B cell (primary cell): ENCODE data around the gene NRROS. TPM values are rescaled to one million over a fixed set of nuclear protein-coding genes. Genes with fewer than 3 reads are reported as not detected.

Experiments used
- ATAC-seq: fragments of 200-7000 bp; cut with Tn5 transposase; one replicate; pipeline ENCODE4 v1.10.0; 2021; ENCODE audit warnings: low read depth, mild to moderate bottlenecking, moderate number of reproducible peaks, moderate library complexity
- CTCF ChIA-PET: fragments of 350-600 bp; sonication (Branson Sonifier 250); formaldehyde crosslinking; loops from one replicate; lab custom pipeline; 2021; ENCODE audit warnings: antibody characterized with exemption, inconsistent platforms; lab: Charles Lee
- POLR2A ChIA-PET: fragments of 350-600 bp; sonication (Branson Sonifier 250); formaldehyde crosslinking; loops from one replicate; lab custom pipeline; 2021; ENCODE audit warnings: antibody characterized with exemption; lab: Charles Lee
- DNase-seq: peaks from one replicate; pipeline ENCODE4 v3.0.0; 2013
- H2AFZ ChIP-seq: 2 replicates; pipeline ENCODE4 v1.6.1; 2012; ENCODE audit warnings: mild to moderate bottlenecking, low read depth, low read length; ENCODE audit not compliant: insufficient read depth, poor library complexity, severe bottlenecking
- H3K27ac ChIP-seq, 2 donors: 1 replicate in 1 of 2; 2 replicates in 1 of 2; pipeline ENCODE4 v1.5.1; 2012 to 2013; ENCODE audit warnings: low read length in 2 of 2, mild to moderate bottlenecking in 2 of 2, moderate library complexity in 1 of 2
- H3K27me3 ChIP-seq, 4 experiments: fragments of 200-600 bp in 1 of 4; sonication (generic) in 1 of 4; replicated peaks in 1 of 4; 1 replicate in 2 of 4; 2 replicates in 2 of 4; pipeline versions ENCODE4 v1.6.1 to v1.7.0; 2013 to 2016; ENCODE audit warnings: low read length in 3 of 4, mild to moderate bottlenecking in 2 of 4, mixed read lengths in 1 of 4, moderate library complexity in 1 of 4; ENCODE audit not compliant: insufficient read depth in 4 of 4, control insufficient read depth in 3 of 4; ENCODE audit errors: control extremely low read depth in 1 of 4
- H3K36me3 ChIP-seq, 2 experiments: replicated peaks in 1 of 2; 1 replicate in 1 of 2; 2 replicates in 1 of 2; pipeline versions ENCODE4 v1.6.1 to v1.7.1; 2013; ENCODE audit warnings: low read length in 1 of 2; ENCODE audit not compliant: insufficient read depth in 2 of 2, control insufficient read depth in 1 of 2; ENCODE audit errors: control extremely low read depth in 1 of 2, extremely low read depth in 1 of 2
- H3K4me1 ChIP-seq, 2 donors: fragments of 200-600 bp in 1 of 2; sonication (generic) in 1 of 2; 1 replicate in 1 of 2; 2 replicates in 1 of 2; pipeline versions ENCODE4 v1.5.1 to v1.6.1; 2013 to 2017; ENCODE audit warnings: low read length in 2 of 2; ENCODE audit not compliant: control insufficient read depth in 2 of 2, insufficient read depth in 2 of 2
- H3K4me2 ChIP-seq: replicated peaks from 2 replicates; pipeline ENCODE3; 2012; ENCODE audit warnings: mild to moderate bottlenecking, low read depth, low read length; ENCODE audit not compliant: poor library complexity, severe bottlenecking
- H3K4me3 ChIP-seq, 5 experiments: fragments of 200-600 bp in 1 of 5; sonication (generic) in 1 of 5; 1 replicate in 3 of 5; 2 replicates in 2 of 5; pipeline versions ENCODE4 v1.5.1 to v1.7.0; 2011 to 2016; ENCODE audit warnings: low read length in 4 of 5, mild to moderate bottlenecking in 4 of 5, low read depth in 2 of 5, control low read depth in 1 of 5, moderate library complexity in 1 of 5; ENCODE audit not compliant: insufficient read depth in 1 of 5; ENCODE audit errors: control extremely low read depth in 1 of 5, extremely low read depth in 1 of 5
- H3K79me2 ChIP-seq: fragments of 200-600 bp; sonication (generic); one replicate; pipeline ENCODE4 v1.6.0; 2016; ENCODE audit warnings: low read length; ENCODE audit not compliant: control insufficient read depth, insufficient read depth
- H3K9ac ChIP-seq: fragments of 200-600 bp; sonication (generic); 2 replicates; pipeline ENCODE4 v1.6.1; 2017; ENCODE audit warnings: mild to moderate bottlenecking, low read length, moderate library complexity
- H3K9me3 ChIP-seq, 3 donors: one replicate each; pipeline versions ENCODE4 v1.6.1 to v1.7.1; 2013; ENCODE audit warnings: low read length in 2 of 3; ENCODE audit not compliant: control insufficient read depth in 2 of 3, insufficient read depth in 1 of 3; ENCODE audit errors: control extremely low read depth in 1 of 3
- H4K20me1 ChIP-seq: 2 replicates; pipeline ENCODE4 v1.6.0; 2012; ENCODE audit warnings: mild to moderate bottlenecking, low read length; ENCODE audit not compliant: insufficient read depth, control insufficient read depth, poor library complexity, severe bottlenecking
- H3K27ac Mint-ChIP-seq: one replicate; pipeline ENCODE4 v1.8.0; 2021; ENCODE audit warnings: mixed read lengths
- H3K27me3 Mint-ChIP-seq: one replicate; pipeline ENCODE4 v1.8.0; 2021; ENCODE audit warnings: mixed read lengths
- H3K4me1 Mint-ChIP-seq: one replicate; pipeline ENCODE4 v1.8.0; 2021; ENCODE audit warnings: mixed read lengths
- H3K4me3 Mint-ChIP-seq: one replicate; pipeline ENCODE4 v1.8.0; 2021; ENCODE audit warnings: mixed read lengths
- H3K9me3 Mint-ChIP-seq: one replicate; pipeline ENCODE4 v1.8.0; 2022; ENCODE audit warnings: mixed read lengths; ENCODE audit not compliant: insufficient read depth
- EZH2 ChIP-seq: IDR thresholded peaks from 2 replicates; pipeline ENCODE4 v1.6.1; 2012; ENCODE audit warnings: borderline replicate concordance, low read depth, mild to moderate bottlenecking, moderate library complexity, low read length; ENCODE audit not compliant: insufficient read depth, poor library complexity, severe bottlenecking
- WGBS: methylation state at CpG from one replicate; pipeline ENCODE4 v1.1.5; 2013; ENCODE audit warnings: missing lambda C conversion rate; ENCODE audit not compliant: insufficient coverage; 5-methylcytosine and 5-hydroxymethylcytosine counted together
- intact Hi-C: fragments of 100-400 bp; cut with micrococcal nuclease; formaldehyde crosslinking; loops from one replicate; pipeline ENCODE4 v1.10.0; 2022
- polyA plus RNA-seq: library from polyadenylated mRNA; depleted of rRNA; stranded (reverse); fragments of >200 nt; gene quantifications from 2 replicates; pipeline ENCODE4 v1.2.3, GENCODE V29; 2012
- total RNA-seq, 2 donors: library from RNA; stranded (reverse); fragments of 120-200 nt in 1 of 2; gene quantifications; 1 replicate in 1 of 2; 2 replicates in 1 of 2; pipeline versions ENCODE4 v1.2.3 to v1.2.4, GENCODE V29; 2013 to 2022
- TF ChIP-seq, protein P1 (sequence below): fragments of 200-600 bp; IDR thresholded peaks from one replicate; pipeline ENCODE4 v1.8.0; 2022; ENCODE audit warnings: antibody characterized with exemption, mild to moderate bottlenecking

The NRROS gene
- total and polyA plus RNA-seq, 2 donors (not counting 1 experiment from before 2014, with no cell fraction given): 40.1 to 87.9 TPM

GRCh38 chr3:196695849-196696226, 56.3 kb downstream of the NRROS start:
- POLR2A ChIA-PET: no interaction called here
- H3K9me3 Mint-ChIP-seq: no peaks in the 10 kb centered on the region
- CTCF ChIA-PET: interaction anchor here (0.7 to 2.8 kb wide), 3 partner anchors 11 to 239 kb away, joined by 3 to 16 read pairs (median 15); no protein-coding TSS in a partner anchor
- Histone ChIP-seq H4K20me1 (no peaks in the 10 kb centered on the region), H3K27me3 (no peaks in the 10 kb centered on the region), H3K36me3 (no peaks in the 10 kb centered on the region), H3K4me1 (peaks cover 3 to 11% of the 10 kb centered on the region in 2 donors), H3K27ac (no peak overlapping the region), H3K4me2 (no peak overlapping the region), H3K9ac (no peak overlapping the region), H3K4me3 (no peak overlapping the region), H3K79me2 (no peaks in the 10 kb centered on the region), H3K9me3 (peaks cover 0 to 8% (median 0%) of the 10 kb centered on the region in 3 donors), H2AFZ (no peak overlapping the region)
- no peak overlapping the region for H3K4me3 Mint-ChIP-seq
- peaks cover 21% of the 10 kb centered on the region for H3K4me1 Mint-ChIP-seq
- 100% methylated on average over 5 of the region's 5 CpGs for WGBS
- no peak overlapping the region for H3K27ac Mint-ChIP-seq
- no peaks in the 10 kb centered on the region for H3K27me3 Mint-ChIP-seq
- intact Hi-C loops: no loop called here
- TF ChIP-seq, protein P1, sequence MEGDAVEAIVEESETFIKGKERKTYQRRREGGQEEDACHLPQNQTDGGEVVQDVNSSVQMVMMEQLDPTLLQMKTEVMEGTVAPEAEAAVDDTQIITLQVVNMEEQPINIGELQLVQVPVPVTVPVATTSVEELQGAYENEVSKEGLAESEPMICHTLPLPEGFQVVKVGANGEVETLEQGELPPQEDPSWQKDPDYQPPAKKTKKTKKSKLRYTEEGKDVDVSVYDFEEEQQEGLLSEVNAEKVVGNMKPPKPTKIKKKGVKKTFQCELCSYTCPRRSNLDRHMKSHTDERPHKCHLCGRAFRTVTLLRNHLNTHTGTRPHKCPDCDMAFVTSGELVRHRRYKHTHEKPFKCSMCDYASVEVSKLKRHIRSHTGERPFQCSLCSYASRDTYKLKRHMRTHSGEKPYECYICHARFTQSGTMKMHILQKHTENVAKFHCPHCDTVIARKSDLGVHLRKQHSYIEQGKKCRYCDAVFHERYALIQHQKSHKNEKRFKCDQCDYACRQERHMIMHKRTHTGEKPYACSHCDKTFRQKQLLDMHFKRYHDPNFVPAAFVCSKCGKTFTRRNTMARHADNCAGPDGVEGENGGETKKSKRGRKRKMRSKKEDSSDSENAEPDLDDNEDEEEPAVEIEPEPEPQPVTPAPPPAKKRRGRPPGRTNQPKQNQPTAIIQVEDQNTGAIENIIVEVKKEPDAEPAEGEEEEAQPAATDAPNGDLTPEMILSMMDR: no peak
- no peak for TF ChIP-seq EZH2
- no peak for ATAC-seq
- DNase-seq: no peak

- Histone ChIP-seq H4K20me1 (no peaks in the 10 kb centered on the region), H3K4me1 (peaks cover 3 to 11% of the 10 kb centered on the region in 2 donors), H3K4me2 (no peak overlapping the region), H3K79me2 (no peaks in the 10 kb centered on the region), H3K27me3 (no peaks in the 10 kb centered on the region), H3K27ac (no peak overlapping the region), H2AFZ (no peak overlapping the region), H3K4me3 (no peak overlapping the region), H3K9me3 (peaks cover 0 to 8% (median 0%) of the 10 kb centered on the region in 3 donors), H3K9ac (no peak overlapping the region), H3K36me3 (no peaks in the 10 kb centered on the region)
- 44% methylated on average over 2 of the region's 5 CpGs for WGBS
- peak; percentile 42 for ATAC-seq
- intact Hi-C loops: no loop called here
- DNase-seq: peak; percentile 48
- Mint-ChIP-seq H3K27me3 (no peaks in the 10 kb centered on the region), H3K27ac (peak overlapping the region; percentile 29), H3K9me3 (no peaks in the 10 kb centered on the region), H3K4me3 (no peak overlapping the region), H3K4me1 (peaks cover 21% of the 10 kb centered on the region)
- no peak for TF ChIP-seq EZH2
- TF ChIP-seq, protein P1: no peak
- CTCF ChIA-PET: interaction anchor here (0.6 to 2.8 kb wide), 6 partner anchors 12 to 981 kb away, joined by 3 to 16 read pairs (median 3); no protein-coding TSS in a partner anchor
- POLR2A ChIA-PET: no interaction called here
These were observed 57.8 kb downstream of the NRROS start for GRCh38 chr3:196697270-196697669.
